Fibroblast of skin of abdomen (primary cell): ENCODE measurements around the gene PMEL.
A peak's percentile ranks its signal among the peaks of the same experiment; 100 is the strongest.
"Not testable (repeated sequence)": the region's sequence is repeated elsewhere in the genome, so short reads cannot be mapped to it uniquely, and the experiment has no call there.

Experiments used
- DNase-seq: peaks from one replicate; pipeline ENCODE4 v3.0.0-alpha.2; 2013

Gene PMEL

DNA sequence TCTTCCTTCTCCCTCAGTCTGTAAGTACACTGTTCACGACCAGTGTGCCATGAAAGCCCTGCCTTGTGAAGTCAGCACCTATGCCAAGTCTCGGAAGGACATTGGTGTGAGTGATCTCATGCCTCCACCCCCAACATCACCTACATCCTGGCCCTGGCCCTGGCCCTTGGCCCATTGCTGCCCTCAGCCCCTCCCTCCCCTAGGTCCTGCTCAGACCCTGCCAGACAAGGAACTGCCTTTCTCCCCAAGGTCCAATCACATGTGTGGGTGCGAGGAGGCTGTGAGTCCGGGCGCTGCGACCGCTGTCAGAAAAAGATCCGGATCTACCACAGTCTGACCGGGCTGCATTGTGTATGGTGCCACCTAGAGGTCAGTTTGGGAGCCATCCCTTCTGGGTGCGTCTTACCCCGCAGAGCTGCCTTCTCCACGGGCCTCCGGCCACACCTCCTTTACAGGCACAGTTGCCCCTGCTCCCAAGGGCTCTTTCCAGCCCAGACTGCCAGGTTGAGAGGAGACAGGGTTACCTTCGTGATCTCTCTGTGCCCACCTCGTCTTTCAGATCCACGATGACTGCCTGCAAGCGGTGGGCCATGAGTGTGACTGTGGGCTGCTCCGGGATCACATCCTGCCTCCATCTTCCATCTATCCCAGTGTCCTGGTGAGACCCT, 25.6 kb downstream of the PMEL start:
- DNase-seq = peak; percentile 74

DNA sequence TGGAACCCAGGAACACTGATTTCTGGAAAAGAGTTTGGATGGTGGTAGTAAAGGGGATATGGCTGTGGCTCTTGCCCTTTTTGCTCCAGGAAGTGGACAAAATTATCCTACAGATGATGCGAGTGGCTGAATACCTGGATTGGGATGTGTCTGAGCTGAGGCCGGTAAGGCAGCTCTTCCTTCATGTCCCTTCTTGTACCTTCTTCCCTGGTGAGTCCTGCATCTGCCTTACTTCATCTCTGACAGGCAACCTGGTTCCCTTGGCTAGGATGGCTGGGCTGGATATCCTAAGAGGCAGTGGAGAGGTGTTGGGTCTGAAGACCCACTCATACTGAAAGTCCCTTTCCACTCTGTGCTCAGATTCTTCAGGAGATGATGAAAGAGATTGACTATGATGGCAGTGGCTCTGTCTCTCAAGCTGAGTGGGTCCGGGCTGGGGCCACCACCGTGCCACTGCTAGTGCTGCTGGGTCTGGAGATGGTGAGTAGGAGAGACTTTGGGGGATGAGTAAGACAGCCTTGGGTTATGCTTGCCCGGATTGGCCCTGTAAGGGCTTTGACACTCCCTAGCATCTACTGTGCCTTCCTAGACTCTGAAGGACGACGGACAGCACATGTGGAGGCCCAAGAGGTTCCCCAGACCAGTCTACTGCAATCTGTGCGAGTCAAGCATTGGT, 26.9 kb downstream of the PMEL start:
- DNase-seq = no peak

DNA sequence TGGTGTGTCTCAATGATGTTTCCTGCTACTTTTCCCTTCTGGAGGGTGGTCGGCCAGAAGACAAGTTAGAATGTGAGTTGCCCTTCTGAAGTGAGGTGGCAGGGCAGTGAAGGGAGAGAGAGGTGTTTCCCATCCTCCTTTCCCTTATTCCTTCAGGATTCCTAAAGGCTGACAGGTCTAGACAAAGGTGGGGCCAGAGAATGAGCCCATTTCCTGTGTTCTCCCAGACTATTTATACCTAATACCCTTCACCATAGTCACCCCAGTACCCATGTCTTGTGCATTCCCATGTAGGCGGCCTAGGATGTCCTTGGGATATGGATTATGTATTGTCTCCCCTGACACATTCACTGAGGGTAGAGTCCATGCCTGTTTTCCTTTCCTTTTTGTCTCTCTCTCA, 27.9 kb downstream of the PMEL start:
- DNase-seq = no peak

DNA sequence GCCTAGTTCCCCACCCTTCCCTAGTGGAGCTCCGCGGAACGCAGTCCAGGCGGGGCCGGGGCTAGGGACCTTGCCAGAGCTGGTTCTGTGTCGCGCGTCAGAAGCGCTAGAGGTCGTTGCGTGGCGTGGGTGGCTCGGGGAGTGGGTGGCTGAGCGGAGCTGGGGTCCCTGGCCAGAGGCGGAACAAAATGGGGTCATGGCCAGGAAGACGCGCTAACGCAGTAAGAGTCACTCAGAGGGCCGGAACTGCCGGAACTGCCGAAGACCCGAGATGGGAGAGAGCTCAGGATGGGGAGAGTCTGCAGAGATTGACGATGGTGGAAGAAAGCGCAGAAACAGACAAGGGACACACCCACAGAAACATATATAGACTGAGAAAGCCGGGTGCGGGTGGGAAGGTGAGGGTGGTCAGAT, 30.1 kb downstream of the PMEL start:
- DNase-seq = no peak

DNA sequence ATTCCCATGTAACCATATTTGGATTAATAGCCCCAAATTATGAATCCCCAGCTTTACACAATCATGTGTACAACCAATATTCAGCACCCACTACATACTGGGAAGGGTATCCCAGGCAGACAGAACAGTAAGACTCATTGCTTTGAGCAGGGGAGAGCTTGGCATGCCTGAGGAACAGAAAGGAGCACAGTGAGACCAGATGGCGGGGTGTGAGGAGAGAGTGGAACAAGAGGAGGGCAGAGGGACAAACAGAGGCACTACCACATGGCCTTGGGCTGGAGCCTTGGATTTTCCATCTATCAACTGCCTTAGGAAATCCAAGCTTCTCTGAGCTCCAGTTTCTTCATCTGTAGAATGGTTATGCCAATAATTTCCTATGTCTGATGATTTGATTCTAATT, 31.1 kb downstream of the PMEL start:
- DNase-seq = no peak

DNA sequence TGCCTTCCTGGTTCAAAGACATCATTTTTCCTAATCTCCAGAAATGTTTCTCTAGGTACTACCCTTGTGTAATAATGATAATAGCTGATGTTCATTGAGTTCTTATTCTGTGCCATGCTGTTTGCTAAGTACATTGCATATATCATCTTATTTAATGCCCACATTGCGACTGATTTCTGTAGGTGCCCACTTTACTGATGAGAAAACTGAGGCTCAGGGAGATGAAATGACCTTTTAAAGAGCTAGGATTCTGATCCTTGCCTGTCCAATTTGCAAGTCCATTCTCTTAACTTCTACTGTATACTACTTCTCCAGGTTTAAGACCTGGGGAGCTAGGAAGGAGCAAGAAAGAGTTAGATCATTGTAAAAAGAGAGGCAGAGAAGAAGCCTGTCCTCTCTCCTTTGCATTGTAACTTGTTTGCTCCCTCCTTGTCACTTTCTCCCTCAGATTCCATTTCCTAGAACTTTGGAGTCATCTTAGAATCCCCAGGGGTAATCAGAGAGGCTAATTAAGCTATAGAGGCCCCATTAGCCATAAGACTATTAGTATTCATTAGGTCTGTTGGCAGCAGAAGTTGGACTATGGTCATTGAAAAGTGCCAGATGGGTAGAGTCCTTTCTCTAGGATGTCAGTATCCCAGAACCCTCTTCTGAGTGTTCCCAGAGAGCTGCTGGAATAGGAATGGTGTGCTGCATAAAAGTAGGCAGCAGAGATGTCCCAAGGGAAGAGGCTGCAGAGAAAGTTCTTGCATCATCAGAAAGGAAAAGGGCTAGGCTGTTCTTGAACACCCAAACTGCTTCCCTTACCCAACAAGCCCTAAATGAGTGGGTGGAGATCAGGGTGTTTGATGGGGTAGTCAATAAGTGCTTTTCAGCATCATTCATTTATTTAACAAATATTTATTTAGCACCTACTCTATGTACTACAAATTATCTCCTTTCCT, 31.8 kb downstream of the PMEL start:
- DNase-seq = no peak

DNA sequence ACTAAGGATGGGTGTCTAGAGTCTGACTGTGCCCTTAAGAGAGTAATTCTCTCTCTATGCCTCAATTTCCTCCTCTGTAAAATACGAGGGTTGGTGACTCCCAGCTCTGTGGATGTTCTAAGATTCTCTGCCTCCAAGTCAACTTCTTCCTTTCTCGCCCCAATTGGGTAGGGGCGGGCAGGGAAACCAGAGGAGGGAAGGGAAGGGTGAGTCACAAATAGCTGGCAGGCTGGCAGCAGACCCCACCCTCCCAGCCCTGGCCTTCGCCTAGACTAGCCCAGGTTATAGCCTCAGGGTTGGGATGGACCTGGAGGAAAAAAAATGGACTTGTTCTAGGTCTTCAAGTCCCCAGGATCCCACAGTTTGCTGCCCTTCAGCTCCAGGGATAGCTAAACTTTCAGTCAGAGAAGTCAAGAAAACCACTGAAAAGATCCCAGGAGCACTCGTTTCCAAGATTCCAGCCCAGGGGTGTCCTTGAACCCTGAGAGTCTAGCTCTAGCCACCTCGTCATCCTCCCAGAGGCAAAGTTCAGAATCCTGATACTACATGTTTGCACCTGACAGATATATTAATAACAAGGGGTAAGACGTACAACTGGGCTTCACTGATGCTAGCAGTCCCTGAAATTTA, 32.6 kb downstream of the PMEL start:
- DNase-seq = no peak

DNA sequence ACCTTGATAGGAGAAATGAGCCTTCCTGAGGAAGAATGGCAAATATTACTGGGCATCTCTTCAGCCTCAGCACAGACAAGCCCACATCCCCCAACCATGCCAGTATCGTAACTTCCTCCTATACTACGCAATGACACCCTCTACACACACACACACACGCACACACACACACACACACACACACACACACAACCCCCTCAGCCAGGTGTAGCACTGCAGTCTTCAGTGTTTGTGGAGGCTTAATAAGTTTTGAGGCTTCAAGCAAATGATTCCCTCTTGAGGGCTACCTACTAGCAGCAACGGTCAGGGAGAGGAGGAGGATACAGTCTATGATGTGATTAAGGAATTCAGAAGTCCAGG, 33.3 kb downstream of the PMEL start:
- peak; percentile 24 for DNase-seq

DNA sequence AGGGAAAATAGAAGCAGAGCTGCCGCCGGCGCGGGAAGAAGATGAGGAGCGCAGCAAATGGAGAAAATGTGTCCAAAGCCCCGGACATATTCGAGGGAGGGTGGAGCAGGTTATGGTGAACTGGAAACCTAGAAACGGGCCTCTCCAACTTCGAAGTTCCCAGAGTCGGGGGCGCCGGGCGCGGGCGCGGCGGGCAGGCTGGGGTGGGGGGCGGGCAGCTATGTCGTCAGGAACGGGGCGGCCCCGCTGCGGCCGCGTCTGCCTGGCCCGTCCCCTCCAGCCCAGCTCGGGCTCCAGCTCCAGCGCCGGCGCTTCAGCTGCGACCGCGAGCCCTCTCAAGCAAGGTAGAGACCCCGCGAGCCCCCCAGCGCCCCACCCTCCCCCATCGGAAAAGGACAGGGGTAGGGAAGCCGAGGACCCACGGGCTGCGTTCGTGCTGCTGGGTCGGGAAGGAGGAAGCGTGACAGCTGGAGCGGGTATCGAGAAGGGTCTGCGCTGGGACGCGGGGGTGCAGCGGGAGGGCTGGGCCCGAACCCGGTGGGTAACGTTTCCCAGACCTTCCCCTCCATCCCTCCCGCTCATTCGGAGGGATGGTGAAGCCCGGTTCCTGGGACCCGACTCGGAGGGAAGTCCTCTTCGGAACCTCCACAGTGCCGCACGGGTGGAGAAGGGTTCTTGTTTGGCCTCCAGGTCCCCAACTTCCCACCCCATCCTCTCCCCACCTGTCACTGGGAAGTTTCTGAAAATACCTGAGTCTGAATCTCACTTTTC, 33.9 kb downstream of the PMEL start:
- peak; percentile 44 for DNase-seq

DNA sequence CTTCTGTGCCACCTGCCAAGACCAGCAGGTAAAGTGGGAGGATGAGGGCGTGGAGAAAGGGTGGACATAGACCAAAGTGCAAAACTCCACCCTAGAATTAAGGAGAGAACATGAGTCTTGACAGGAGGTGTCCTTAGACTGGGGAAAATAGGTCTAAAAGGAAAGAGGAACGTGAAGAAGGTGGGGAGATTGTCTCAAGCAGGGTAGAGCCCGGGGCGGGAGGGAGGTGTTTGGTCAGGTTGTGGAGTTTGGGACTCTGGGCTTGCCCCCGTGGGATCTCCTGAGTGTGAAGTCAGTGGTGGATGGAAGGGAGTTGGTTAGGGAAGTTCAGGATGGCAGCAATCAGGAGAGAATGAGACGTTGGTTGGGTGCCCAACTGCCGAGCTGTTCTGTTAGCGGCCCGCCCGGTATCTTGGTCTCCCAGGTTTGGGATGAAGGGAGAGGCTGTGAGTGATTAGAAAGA, 34.5 kb downstream of the PMEL start:
- no peak for DNase-seq

DNA sequence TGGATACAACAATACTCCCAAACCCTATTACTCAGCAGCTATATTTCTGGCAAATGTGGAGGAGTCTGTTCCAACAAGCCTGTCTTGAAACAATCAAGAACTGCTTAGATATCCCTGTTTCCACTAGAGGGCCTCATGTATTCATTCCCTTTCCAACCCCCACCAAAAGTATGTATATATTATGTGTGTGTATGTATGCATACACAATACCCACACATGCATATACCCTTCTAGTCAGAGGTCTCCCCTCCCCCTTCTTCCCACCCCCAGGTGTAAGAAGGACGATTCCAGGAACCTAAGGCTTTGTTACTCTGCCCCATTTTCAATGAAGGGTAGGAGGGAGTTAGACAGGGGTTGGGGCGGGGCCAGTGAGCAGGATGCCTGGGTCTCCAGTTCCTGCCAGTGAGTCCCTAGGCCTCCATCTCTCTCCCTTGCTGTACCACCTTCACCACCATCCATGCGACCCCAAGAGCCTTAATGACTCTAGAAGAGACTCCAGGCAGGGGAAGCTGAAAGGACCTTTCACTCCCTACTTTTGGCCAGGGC, 35.0 kb downstream of the PMEL start, which contains the start of gene DGKA:
Gene DGKA (plus strand): TSS at position 392 of the 546 bp plus-strand sequence. CDS start 5,342 bp downstream, outside the sequence.
- peak; percentile 81 for DNase-seq

DNA sequence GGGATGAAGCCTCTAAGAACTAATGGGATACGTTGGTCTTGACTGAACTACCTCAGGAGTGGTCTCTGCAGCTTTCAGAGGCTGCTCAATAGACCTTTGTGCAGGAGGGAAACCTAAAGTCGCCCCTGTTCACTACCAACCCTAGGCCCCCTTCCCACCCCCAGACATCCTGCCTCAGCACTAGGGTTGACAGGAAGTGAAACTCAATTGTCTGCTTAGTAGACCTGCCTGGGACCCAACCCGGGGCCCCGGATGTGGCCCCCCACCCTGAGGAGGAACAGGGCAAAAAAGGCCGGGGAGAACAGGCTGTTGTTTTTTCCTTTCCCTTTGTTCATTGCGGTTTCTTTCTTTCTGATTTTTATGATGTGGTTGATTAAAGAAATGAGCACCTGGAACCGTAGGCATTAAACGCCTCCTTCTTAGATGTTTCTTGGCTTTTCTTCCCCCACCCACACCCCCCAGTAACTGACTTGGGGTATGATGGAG, 36.5 kb downstream of the PMEL start:
- no peak for DNase-seq

DNA sequence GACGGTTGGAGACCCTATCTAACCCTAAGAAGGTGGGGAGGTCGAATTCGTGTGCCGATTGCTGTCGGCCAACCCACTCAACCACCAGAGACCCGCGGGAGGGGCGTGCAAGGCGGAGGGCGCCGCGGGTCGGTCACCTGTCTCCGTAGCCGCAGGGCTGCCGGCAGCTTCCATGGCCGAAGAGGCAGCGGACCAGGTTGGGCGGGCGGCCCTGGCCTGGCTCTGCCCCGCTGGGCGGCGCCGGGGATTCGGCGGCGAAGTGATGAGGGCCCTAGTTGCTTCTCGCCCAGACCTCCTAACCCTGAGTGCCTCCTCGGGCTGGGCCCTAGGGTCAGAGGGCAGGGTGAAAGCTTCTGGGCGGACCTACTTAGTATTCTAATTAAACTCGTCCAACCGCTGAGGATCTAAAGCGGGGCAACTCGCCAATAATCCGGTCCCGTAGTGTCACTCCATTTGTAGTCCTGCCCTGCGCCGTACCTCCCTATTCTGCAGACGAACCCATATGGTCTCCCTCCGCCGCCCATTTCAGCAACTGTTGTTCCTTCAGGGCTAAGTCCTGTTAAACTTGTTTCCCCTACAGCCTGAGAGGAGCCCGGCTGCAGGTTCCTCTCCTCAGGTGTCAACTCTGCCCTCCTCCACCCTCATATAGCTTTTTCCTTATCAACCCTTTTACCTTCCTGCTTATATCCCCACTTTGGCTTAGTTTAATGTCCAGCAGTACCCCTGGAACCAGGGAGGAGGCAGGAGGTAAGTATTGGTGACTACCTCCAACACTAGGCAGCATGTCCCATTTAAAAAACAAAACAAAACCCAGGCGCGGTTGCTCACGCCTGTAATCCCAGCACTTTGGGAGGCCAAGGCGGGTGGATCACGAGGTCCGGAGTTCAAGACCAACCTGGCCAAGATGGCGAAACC, 38.0 kb downstream of the PMEL start, which contains the start of gene PYM1:
Gene PYM1 (minus strand): TSS at position 307 of the 915 bp plus-strand sequence. CDS start 133 bp downstream, at position 174.
- DNase-seq = peak; percentile 58

DNA sequence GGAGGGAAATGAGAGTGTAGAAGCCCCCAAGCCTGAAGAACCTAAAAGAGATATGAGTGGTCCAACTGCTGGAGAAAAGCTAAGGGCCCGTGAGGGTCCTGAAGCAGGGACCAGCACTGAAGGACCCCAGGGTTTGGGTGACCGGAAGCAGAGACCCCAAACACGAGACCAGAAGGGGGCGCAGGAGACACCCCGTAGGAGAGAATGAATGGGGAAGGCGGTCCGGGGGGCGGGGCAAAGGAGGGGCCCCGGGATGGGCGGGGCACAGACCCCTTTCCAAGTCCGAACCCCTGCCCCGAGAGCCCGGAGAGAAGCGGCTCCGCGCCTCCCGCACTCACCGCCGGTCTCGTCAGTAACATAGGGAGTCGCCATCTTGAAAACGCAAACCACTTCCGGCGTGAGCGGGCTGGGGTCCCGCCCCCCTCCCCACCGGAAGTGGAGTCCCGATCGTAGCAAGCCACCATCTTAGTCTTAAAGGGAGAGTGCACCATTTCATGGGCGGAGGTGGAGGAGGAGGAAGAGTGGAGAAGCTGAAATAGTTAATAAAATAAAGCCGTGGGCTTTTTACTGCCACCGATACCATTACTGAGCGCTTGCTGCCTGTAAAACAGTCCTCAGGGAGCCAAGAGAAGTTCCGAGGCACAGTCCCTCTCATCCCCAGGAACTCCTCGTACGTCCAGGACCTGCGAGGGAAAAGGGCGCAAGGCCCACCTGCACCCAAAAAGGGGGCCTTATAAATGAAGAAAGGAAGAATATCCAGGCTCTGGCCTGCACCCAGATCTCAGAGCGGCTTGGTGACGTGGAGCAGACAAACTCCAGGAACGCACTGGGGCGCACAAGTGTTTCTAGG, 38.9 kb downstream of the PMEL start:
- DNase-seq = peak; percentile 94

DNA sequence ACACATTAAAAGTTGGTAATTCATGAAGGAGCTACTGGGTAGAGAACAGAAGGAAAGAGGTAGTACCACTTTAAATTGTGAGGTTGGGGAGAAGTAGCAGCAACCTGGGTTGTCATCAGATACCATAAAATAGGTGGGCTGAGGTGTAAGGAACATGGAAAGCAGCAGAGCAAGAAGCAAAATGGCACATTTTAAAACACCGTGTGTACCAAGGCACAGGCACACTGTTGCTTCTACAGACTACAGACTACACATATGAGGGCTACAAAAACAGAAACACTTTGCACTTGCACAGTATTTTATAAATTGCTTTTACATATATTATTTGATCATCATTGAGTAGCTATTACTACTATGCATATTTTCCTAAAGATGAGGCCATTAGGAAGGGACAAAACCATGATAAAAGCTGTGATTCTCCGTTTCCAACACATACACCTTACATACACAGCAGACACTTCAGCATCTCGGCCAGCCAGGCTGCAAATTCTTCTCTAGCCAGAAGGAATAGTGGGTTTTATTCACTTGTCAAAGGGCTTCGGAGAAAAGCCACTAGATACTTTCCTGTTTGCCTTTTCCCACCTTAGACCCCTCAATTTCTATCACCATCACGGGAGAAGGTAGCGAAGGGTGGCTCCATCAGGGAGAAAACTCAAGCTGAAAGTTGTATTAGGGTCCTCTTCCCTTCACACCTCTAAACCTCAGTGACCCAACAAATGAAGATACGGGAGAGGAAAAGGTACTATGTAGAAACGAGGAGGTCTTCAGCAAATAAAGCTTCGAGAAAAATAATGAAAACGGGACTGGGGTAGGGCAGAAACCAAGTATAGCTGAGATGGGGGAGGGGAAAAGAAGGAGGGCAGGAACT, 39.7 kb downstream of the PMEL start:
- no peak for DNase-seq

DNA sequence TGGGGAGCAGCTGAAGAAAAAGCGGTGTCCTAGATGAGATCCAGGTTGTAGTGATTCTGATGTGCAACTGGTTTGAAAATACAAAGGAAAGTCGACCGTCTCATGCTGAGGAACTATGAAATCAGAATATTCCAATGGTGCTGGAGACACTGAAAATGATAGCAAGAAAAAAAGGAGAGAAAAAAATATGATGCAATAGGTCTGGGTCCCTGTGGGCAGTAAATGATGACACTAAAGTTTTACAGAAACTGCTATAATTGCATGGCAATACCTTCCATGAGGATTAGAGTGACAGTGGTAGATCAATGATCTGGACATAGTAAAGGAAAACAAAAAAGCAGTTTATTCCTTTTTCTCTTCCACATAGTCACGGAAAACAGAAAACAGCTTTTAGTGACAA, 40.5 kb downstream of the PMEL start:
- DNase-seq = no peak

DNA sequence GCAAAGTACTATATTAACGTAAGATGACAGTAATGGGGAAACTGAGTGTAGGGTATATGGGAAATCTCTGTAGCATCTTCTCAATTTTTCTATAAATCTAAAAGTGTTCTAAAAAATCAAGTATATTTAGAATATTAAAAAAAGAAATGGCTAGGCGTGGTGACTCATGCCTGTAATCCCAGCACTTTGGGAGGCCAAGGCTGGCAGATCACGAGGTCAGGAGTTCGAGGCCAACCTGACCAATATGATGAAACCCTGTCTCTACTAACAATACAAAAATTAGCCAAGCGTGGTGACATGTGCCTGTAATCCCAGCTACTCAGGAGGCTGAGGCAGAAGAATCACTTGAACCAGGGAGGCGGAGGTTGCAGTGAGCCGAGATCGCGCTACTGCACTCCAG, 42.2 kb downstream of the PMEL start:
- DNase-seq = not testable (repeated sequence)

DNA sequence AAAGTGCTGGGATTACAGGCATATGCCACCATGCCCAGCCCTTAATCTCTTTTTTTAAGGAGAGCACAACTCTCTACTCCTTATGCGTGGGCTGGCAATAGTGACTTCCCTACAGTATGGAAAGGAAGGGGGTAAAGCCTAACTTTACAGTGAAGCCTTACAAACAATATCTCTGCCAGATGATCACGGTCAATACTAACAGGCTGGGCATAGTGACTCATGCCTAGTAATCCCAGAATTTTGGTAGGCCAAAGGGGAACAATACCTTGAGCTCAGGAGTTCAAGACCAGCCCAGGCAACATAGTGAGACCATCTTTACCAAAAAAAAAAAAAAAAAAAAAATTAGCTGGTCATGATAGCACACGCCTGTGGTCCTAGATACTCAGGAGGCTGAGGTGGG, 43.7 kb downstream of the PMEL start:
- DNase-seq = no peak
